H1 (cell line): ENCODE results near the gene HMGN2. TPM values are rescaled to one million over a fixed set of nuclear protein-coding genes. Genes with fewer than 3 reads are reported as not detected.

Experiments used
- CHD7 ChIP-seq: fragments of 300-600 bp; sonication (generic); IDR thresholded peaks from 2 replicates; pipeline ENCODE4 v1.7.1; 2012; ENCODE audit warnings: low read length, moderate library complexity, mild to moderate bottlenecking, inconsistent platforms; ENCODE audit not compliant: insufficient replicate concordance
- EP300 ChIP-seq, 2 experiments: IDR thresholded peaks; 1 replicate in 1 of 2; 2 replicates in 1 of 2; pipeline ENCODE4 v1.6.1; 2011 to 2012; ENCODE audit warnings: low read depth in 2 of 2, low read length in 2 of 2, mild to moderate bottlenecking in 2 of 2, borderline replicate concordance in 1 of 2, inconsistent platforms in 1 of 2, moderate library complexity in 1 of 2
- GABPA ChIP-seq: IDR thresholded peaks from 2 replicates; pipeline ENCODE4 v1.6.1; 2011; ENCODE audit warnings: mild to moderate bottlenecking, low read length, moderate library complexity, borderline replicate concordance; ENCODE audit not compliant: insufficient read depth
- MAX ChIP-seq: IDR thresholded peaks from 2 replicates; pipeline ENCODE4 v1.6.1; 2012; ENCODE audit warnings: inconsistent platforms
- SRF ChIP-seq: IDR thresholded peaks from 2 replicates; pipeline ENCODE4 v1.6.1; 2011; ENCODE audit warnings: mild to moderate bottlenecking, low read depth, low read length, moderate library complexity
- SUZ12 ChIP-seq: fragments of 200-600 bp; sonication (generic); IDR thresholded peaks from 2 replicates; pipeline ENCODE4 v1.6.1; 2012; ENCODE audit warnings: mild to moderate bottlenecking, inconsistent platforms, low read length, moderate library complexity, mixed read lengths
- polyA plus RNA-seq, 7 experiments: library from polyadenylated mRNA; depleted of rRNA in 3 of 7; stranded (reverse) in 5 of 7; unstranded in 2 of 7; fragments of >200 nt in 5 of 7; fragments of 200-250 nt in 2 of 7; gene quantifications; 1 replicate in 5 of 7; 2 replicates in 1 of 7; 4 replicates in 1 of 7; pipeline versions ENCODE4 v1.2.1 to v1.2.3, GENCODE V29; 2011 to 2013; ENCODE audit warnings: missing spikeins in 2 of 7, mixed read lengths in 2 of 7
- total RNA-seq: library from RNA; stranded (reverse); fragmentation: NEBNext Ultra II Directional; extraction: Animal tissue kit (Norgen Biotek cat#: 25700); gene quantifications from 2 replicates; pipeline ENCODE4 v1.2.1, GENCODE V29; 2021

Gene HMGN2
- total and polyA plus RNA-seq, 2 of the 8 experiments (the other 6 are each of a cell fraction or from before 2014, with no cell fraction given), result 254 to 453 TPM

- no peak for TF ChIP-seq MAX
- TF ChIP-seq CHD7, result no peak
- TF ChIP-seq GABPA, result no peak
- TF ChIP-seq SUZ12, result no peak
- no peak for TF ChIP-seq EP300 (IDR thresholded peaks at IDR 0.05; ENCODE audit: borderline replicate concordance in 1 of 2, low read depth in 2 of 2, low read length in 2 of 2)
- no peak for TF ChIP-seq SRF
These were observed 5.9 kb downstream of the HMGN2 start (continued) for GRCh38 chr1:26478159-26478558.
